ENCODE results near the gene CORO1C.

DNA sequence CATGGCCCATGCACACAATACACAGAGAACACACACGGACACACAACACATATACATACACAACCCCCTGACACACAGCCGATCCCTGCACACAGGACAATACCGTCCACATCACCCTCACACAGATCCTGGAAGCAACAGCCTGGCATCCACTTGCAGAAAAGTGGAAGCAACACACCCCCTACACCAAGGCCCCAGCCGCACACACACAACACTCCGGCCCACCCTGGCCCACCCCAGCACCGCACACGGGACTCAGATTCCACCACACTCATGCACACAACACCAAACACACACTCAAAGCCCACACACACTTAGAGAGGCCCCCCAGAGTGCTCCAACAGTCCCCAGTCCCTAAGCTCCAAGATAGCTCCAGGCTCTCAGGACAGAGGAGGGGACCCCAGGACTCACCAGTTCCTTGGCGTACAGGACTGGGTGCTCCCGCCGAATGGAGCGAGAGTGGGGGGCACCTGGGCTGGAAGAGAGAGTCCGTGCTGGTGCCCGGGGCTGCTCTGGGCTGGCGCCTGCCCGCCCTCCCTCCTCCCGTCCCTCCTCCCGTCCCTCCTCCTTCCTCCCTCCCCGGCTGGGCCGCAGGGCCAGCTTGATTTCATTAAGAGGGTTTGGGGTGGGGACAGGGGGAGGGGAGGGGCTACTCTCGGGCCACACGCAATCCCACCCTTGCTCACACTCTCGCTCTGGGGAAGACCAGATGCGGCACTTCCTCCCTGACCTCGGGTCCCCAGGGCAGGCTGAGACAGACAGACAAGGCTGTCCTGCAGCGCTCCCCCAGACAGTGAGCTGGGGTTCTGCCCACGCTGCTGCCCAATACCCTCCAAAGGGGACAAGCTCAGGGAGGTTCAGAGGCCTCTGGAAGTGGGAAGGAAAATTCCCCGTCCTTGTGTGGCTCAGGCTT lies 133.5 kb downstream of the CORO1C start, which contains the start of gene TMEM119:
- TF ChIP-seq POLR2AphosphoS5 (IDR thresholded peaks at IDR 0.05; ENCODE audit: low read depth, low read length): no peak
- no peak for TF ChIP-seq ELF1 (IDR thresholded peaks at IDR 0.05; ENCODE audit: borderline replicate concordance, low read depth)

Measured in HCT116 (cell line).